Adrenal gland (tissue), 5 donors: ENCODE measurements around the gene BRIP1.

Experiments
- POLR2A ChIP-seq, 2 donors: fragments of 450-650 bp; IDR thresholded peaks; one replicate each; pipeline ENCODE4 v1.6.1; 2017; ENCODE audit warnings: antibody characterized with exemption in 2 of 2, mild to moderate bottlenecking in 2 of 2, moderate library complexity in 1 of 2
- TF ChIP-seq, protein P1 (sequence below), 6 experiments: fragments of 450-650 bp in 4 of 6; fragments of 200-600 bp in 2 of 6; sonication (generic) in 1 of 6; IDR thresholded peaks; 1 replicate in 5 of 6; 2 replicates in 1 of 6; pipeline versions ENCODE4 v1.5.1 to v1.8.0; 2016 to 2021; ENCODE audit warnings: antibody characterized with exemption in 6 of 6, mild to moderate bottlenecking in 2 of 6, moderate library complexity in 1 of 6
- donor health status: DM: no; HTN: no; CAD: no.

DNA sequence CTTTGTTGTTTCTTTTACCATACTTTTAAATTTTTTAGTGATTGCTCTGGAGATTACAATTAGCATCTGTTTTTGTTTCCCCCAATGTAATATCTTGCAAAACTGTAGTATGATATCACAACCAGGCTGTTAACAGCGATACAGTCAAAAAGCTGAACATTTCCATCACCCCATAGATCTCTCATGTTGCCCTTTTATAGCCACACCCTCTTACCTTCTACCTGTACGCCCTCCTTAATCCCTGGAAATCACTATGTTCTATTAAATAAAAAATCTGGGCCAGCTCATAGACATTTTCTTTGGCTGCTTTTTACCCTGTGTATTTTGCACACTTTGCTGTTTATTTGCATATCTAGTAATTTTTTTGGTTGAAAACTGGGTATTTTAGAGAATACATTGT is 205.1 kb downstream of the BRIP1 start:
- TF ChIP-seq, protein P1, sequence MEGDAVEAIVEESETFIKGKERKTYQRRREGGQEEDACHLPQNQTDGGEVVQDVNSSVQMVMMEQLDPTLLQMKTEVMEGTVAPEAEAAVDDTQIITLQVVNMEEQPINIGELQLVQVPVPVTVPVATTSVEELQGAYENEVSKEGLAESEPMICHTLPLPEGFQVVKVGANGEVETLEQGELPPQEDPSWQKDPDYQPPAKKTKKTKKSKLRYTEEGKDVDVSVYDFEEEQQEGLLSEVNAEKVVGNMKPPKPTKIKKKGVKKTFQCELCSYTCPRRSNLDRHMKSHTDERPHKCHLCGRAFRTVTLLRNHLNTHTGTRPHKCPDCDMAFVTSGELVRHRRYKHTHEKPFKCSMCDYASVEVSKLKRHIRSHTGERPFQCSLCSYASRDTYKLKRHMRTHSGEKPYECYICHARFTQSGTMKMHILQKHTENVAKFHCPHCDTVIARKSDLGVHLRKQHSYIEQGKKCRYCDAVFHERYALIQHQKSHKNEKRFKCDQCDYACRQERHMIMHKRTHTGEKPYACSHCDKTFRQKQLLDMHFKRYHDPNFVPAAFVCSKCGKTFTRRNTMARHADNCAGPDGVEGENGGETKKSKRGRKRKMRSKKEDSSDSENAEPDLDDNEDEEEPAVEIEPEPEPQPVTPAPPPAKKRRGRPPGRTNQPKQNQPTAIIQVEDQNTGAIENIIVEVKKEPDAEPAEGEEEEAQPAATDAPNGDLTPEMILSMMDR (IDR thresholded peaks at IDR 0.05) = no peak
- TF ChIP-seq POLR2A (IDR thresholded peaks at IDR 0.05) = no peak
